GM21786 (cell line): Measurements from ENCODE around the gene SUFU.
"Not testable (repeated sequence)": the region's sequence is repeated elsewhere in the genome, so short reads cannot be mapped to it uniquely, and the experiment has no call there.

Source experiments
- ATAC-seq: cut with Tn5 transposase; IDR thresholded peaks from one replicate; pipeline ENCODE4 v1.9.1; 2021; ENCODE audit not compliant: unreplicated experiment

Gene SUFU

DNA sequence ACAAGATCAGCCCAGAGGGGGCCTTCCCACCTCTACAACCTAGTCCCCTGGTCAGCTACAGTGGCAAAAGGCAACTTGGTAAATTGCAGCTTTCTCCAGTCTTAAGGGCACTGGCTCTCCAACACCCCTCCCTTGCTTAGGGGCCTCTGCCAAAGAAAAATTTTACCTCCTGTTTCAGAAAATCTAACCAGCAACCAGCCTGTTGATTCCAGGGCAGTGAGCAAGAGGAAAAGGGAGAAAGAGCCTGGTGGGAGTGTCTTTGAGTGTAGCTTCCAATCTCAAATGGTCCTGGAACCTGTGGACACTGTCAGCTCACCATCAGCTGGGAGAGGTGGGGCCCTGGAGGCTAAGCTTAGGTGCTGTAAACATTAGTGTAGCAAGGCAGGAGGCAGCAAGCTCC lies 24.1 kb upstream of the SUFU start:
- ATAC-seq: no peak

- no peak for ATAC-seq
Measured at GRCh38 chr10:102480396-102480795, 23.4 kb upstream of the SUFU start.

DNA sequence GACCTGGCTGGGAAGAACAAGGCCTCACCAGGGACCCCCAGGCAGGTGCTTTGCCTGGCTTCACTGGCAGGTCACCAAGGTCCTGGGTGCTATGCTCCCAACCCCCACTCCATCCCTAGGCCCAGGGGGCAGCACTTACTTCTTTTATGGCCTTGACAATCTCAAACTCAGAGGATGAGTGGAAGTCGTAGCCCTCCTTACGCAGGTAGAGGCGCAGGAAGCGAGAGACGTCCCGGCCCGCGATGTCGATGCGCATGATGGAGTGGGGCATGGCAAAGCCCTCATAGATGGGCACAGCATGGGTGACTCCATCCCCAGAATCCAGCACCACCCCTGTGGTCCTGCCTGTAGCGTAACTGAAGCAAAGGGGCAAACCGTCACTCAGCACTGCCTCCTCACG lies 19.8 kb upstream of the SUFU start:
- ATAC-seq: no peak

- no peak for ATAC-seq
Measured at GRCh38 chr10:102485093-102485784, 18.5 kb upstream of the SUFU start.

GRCh38 chr10:102491136-102491535 lies 12.6 kb upstream of the SUFU start:
- no peak for ATAC-seq

DNA sequence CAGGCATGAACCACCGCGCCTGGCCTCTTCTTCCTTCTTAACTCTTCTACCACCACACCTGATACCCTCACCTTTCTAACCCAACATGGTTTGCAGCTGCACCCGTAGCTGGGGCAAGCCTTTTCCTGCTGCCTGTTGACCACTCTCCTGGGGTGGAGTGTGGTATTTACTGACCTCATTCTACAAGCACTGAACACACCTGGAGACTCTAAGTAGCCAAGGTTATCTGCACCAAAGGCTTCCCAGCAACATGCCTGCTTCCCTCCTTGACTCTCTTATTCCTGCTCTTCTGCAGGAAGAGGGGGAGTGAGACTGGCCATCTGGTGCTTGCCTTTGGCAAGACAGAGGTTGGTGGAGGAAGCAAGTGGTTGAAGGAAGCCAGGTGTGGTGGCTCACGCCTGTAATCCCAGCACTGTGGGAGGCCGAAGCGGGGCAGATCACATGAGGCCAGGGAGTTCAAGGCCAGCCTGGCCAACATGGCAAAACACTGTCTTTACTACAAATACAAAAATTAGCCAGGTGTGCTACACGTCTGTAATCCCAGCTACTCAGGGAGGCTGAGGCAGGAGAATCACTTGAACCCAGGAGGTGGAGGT lies 11.3 kb upstream of the SUFU start:
- ATAC-seq: no peak

- ATAC-seq: no peak
Measured at GRCh38 chr10:102492983-102493382, 10.8 kb upstream of the SUFU start.

- no peak for ATAC-seq
Measured at GRCh38 chr10:102493771-102494170, 10.0 kb upstream of the SUFU start.

- no peak for ATAC-seq
Measured at GRCh38 chr10:102497545-102497944, 6.2 kb upstream of the SUFU start.

- no peak for ATAC-seq
Measured at GRCh38 chr10:102499356-102499755, 4.4 kb upstream of the SUFU start.

DNA sequence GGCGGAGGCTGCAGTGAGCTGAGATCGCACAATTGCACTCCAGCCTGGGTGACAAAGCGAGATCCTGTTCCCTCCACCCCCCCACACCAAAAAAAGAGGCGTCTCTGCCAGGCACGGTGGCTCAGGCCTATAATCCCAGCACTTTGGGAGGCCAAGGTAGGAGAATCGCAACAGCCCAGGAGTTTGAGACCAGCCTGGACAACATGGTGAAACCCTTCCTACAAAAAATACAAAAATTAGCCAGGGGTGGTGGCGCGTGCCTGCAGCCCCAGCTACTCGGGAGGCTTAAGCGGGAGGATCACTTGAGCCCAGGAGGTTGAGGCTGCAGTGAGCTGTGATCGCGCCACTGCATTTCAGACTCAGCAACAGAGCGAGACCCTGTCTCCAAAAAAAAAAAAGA lies 3.1 kb upstream of the SUFU start:
- ATAC-seq: not testable (repeated sequence)

DNA sequence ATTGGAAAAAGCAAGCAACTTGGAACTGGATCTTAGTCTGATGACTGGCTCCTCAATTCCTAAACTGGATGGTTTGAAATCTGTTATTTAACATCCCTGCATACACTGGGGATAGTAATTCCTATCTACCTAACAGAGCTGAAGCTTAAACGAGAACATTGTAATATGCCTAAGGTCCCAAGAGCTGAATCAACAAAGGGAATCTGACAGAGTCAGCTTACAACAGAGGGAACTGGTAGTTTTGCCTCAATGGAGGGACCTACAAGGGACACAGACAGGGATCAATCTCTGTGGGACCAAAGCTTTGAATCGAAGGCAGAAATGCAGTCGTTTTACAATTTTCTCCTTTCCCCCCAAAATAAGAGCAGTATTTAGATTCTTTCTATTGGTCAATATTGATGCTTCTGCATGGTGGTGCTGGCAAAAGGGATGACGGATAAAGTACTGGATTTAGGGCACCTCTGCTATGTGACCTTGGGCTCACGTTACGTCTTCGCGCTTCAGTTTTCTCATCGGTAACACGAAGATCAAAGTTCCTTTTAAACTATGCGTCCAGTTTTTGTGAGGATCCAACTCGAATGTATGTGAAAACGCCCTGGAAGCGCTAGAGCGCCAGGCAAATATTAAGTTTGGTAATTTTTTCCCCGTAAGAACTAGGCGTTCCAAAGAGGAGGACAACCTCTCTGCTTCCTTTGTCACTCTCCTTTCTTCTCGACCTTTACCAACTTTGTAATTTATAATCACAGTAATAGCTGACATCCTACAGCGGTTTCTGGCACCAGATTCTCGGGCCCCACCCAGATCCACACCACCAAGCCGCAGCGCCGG lies 2.4 kb upstream of the SUFU start:
- no peak for ATAC-seq

- peak; percentile 75 for ATAC-seq
Measured at GRCh38 chr10:102502029-102502336, 1.8 kb upstream of the SUFU start.

DNA sequence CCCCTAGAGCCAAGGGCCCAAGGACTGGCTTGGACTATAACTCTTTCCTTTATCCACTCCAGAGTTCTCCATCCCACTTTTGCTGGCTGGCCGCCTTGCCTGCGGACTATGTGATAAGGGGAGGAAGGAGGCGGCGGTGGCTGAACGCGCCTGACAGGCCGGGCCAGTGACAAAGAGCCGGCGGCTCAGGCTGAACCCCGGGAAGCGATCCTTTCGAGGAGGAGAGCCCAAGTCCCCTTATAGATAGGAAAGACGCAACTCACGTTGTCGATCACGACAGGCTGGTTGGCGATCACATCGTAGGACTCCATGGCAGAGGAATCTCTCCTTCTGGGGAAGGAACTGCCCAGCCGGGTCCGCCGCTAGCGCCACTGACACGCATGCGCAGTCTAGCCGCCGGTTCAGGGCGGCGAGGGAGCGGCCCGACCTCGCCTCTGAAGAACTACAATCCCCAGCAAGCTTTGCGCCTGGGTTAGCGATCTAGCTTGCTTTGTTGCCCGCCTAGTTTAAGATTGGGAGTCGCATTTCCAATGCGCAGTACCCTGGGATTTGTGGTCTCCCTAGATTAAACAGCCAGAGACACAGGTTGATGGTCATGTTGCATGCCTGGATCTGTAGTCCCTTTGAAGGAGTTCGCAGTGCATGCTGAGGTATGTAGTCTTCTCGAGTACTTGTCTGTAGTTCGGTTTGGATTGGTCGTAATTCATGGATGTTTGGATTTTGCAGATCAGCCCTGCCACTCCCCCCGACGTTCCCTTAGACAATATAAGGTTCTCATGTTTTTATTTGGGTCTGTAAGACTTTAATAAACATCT lies 1.2 kb upstream of the SUFU start, which contains the start of gene ACTR1A:
Gene ACTR1A (minus strand): TSS at position 376 of the 815 bp plus-strand sequence. CDS start 65 bp downstream, at position 311.
- peak; percentile 44 for ATAC-seq

DNA sequence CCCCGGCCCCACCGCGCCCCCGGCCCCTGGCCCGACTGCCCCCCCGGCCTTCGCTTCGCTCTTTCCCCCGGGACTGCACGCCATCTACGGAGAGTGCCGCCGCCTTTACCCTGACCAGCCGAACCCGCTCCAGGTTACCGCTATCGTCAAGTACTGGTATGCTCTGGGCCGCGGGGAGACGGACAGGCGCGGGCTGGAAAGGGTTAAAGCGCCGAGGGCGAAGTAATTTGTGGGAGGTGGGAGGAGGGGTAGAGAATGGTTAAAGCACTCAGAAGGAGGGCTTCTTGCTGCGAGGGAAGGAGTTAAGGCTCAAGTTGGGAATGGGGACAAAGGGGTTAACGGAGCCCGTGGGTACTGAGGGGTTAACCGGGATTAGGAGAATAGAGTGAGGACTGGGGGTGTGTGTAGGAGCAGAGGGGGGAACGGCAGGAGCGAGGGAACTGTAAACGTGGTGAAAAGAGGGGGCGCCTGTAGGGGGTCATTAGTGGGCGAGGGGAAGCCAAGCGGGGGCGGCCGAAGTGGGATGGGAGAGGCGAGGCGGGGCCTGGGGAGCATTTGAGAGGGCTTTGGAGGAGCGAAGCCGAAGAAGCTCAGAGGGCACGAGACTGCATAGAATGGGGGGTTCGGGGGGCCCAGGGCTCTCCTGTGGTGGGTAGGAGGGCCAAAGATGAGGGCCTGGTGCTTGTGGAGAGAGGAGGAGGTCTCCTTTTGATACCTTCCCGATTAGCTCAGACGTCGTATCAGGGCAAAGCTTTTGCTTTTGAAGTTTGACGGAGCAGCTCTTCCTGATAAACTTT lies 605 bp downstream of the SUFU start:
- ATAC-seq: no peak

GRCh38 chr10:102504976-102505300 lies 1.2 kb downstream of the SUFU start:
- ATAC-seq: no peak

DNA sequence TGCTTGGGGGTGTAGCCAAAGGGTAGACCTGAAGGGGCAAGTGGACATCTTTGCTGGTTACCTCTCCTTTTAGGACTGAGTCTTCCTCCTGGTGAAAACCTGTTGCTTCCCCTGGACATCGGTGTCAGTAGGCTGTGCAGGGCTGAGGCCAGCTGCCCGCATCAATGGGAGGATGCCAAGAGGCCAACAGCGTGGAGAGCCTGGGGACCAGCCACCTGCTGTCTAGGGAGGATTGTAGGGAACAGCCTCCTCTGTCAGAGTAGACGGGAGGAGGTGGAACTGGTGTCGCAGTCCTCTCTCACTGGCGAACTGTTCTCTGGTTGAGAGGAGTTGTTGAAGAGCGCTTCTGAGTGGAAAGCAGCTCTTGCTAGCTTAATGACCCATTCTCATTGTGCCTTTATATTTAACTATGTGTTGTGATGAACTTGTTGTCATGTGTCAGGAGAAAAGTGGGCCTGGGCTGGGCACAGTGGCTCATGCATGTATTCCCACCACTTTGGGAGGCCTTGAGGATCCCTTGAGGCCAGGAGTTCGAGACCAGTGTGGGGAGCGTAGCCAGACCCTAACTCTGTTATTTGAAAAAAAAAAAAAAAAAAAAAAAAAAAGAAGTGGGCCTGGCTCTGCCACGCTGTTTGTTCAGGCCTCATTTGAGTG lies 1.8 kb downstream of the SUFU start:
- ATAC-seq: no peak

DNA sequence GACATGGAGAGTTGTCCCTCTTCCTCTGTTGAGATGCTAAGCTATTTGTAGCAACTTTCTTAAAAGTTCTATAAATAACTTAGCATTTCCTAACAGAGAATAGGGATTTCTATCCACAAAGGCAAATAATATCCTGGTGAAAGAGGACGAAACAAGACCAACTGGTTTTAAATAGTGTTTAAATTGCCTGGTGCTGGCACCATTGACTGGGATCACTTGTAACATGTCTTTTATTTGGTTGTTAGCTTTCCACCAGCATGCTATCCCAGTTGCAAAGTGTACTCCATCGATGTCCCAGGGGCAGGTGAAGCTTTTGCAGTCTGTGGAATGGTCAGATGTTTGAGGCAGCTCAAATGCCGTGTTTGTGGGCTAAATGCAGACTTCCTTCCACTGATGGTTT lies 3.7 kb downstream of the SUFU start:
- ATAC-seq: no peak

GRCh38 chr10:102508506-102508905 lies 4.7 kb downstream of the SUFU start:
- ATAC-seq: no peak

DNA sequence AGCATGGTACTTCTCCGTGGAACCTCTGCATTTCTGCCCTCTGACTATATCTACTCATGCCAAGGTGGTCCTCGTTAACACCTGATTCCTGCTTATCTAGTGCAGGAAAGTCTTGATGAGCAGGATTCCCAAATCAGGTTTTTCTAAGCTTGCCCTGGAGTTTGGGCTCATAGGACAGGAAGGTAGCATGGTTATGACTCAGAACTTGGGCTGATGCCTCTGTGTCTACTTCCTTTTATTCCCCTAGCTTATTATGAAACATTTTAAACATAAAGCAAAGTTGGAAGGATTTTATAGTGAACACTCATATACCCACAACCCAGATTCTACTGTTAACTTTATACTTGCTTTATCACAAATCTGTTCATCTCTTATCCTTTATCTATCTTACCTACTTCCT lies 5.6 kb downstream of the SUFU start:
- no peak for ATAC-seq
